ENCODE measurements around the gene GDI2. TPM values are rescaled to one million over a fixed set of nuclear protein-coding genes. Genes with fewer than 3 reads are reported as not detected.

GDI2 gene
- total and polyA plus RNA-seq, 5 donors = 47.5 to 111 (median 102) TPM

DNA sequence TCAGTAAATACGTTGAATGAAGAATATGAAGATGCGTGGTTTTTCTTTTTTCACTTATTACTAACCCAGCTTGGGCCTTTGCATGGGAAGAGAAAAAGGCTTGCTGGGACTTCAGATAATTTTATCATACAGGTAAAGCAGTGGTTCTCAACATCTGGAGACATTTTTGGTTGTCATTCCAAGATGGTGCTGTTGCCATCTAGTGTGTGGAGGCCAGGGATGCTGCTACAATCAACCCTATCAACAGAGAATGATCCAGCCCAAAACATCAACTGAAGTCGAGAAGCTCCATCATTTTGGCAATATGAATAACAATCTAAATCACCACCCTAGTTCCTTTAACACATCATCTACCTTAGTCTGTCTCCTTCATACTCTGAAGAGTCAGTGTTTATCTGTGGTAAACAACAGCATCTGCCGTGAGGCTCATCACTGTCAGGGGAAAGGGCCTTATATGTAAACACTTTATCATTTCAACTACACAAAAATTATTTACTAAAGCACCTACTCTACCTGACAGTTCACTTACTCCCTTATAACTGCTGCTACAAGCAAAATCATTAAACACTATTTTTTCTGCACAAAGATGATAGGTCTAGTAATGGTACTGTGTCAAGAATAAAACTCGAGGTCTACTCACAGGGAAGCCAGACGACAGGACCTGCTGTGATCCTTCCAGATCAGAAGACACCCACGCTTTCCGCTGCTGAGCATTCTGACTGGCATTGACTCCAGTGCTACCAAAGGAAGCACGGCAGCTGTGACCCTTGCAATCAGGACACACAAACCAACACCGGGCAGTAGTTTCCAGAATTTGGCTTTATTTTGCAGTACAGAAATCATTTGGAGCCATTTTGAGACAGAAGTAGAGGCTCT lies 48.6 kb downstream of the GDI2 start:
- H3K9me3 ChIP-seq (ENCODE audit: control insufficient read depth, low read length) = no peaks in the 10 kb centered on the region
- intact Hi-C loops (cut with DNase I) = no loop called here
- H3K4me1 ChIP-seq (ENCODE audit: control insufficient read depth, insufficient read depth, low read length) = no peaks in the 10 kb centered on the region
- 90% methylated on average over 10 of the region's 10 CpGs for WGBS
- ATAC-seq (no peak), DNase-seq (no peak)
- no peak overlapping the region for H3K27ac ChIP-seq (ENCODE audit: low read length)
- no peak overlapping the region for H3K4me3 ChIP-seq (ENCODE audit: low read length)
- H3K27me3 ChIP-seq (ENCODE audit: control insufficient read depth, insufficient read depth) = no peaks in the 10 kb centered on the region

DNA sequence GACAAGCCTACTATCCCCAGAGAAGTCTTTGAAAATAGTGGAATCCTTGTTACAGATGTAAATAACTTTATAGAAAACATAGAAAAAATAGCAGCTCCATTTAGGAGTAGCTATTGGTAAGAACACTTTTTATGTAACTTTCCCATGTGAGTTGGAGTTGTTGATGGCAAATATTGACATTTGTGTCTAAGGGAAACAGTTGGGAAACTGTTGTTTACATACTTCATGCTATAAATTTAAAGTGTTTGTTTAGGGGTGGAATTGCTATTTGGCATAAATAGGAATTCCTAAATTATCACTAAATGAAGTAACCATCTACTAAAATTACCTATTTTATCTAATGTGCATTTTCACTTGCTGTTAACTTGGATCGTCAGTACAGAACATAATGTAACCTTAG lies 50.7 kb downstream of the GDI2 start:
- H3K27ac ChIP-seq (ENCODE audit: low read length) = no peak overlapping the region
- H3K4me3 ChIP-seq (ENCODE audit: low read length) = no peak overlapping the region
- no peaks in the 10 kb centered on the region for H3K4me1 ChIP-seq (ENCODE audit: control insufficient read depth, insufficient read depth, low read length)
- H3K9me3 ChIP-seq (ENCODE audit: control insufficient read depth, low read length) = no peaks in the 10 kb centered on the region
- 45% methylated on average over 1 of the region's 1 CpG for WGBS
- intact Hi-C loops (cut with DNase I) = no loop called here
- no peaks in the 10 kb centered on the region for H3K27me3 ChIP-seq (ENCODE audit: control insufficient read depth, insufficient read depth)
- no peak for DNase-seq
- no peak for ATAC-seq

DNA sequence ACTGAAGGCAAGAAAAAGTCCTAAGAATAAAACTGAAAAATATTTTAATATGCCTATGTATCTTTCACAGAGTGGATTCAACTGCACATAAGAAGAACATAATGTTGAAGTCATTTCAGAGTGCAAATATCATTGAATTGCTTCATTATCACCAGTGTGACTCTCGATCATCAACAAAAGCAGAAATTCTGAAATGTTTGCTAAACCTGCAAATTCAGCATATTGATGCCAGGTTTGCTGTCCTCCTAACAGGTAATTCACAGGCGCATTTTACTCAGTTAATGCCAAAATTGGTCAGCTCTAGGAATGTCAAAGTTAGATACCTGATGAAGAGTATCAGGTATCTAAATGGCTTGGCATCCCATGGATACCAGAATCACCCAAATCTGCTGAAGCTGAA lies 52.0 kb downstream of the GDI2 start:
- intact Hi-C loops (cut with DNase I) = no loop called here
- H3K27me3 ChIP-seq (ENCODE audit: control insufficient read depth, insufficient read depth) = no peaks in the 10 kb centered on the region
- 98% methylated on average over 2 of the region's 2 CpGs for WGBS

GRCh38 chr10:5760515-5760914 lies 52.7 kb downstream of the GDI2 start:
- no peaks in the 10 kb centered on the region for H3K4me1 ChIP-seq (ENCODE audit: control insufficient read depth, insufficient read depth, low read length)
- no peak overlapping the region for H3K27ac ChIP-seq (ENCODE audit: low read length)
- ATAC-seq (no peak), DNase-seq (no peak)
- H3K27me3 ChIP-seq (ENCODE audit: control insufficient read depth, insufficient read depth) = no peaks in the 10 kb centered on the region
- no peak overlapping the region for H3K4me3 ChIP-seq (ENCODE audit: low read length)
- H3K9me3 ChIP-seq (ENCODE audit: control insufficient read depth, low read length) = no peaks in the 10 kb centered on the region
- 67% methylated on average over 2 of the region's 2 CpGs for WGBS
- intact Hi-C loops (cut with DNase I) = no loop called here

More for the DNA sequence above, 52.0 kb downstream of the GDI2 start:
- Histone ChIP-seq H3K27ac (ENCODE audit: low read length) (no peak overlapping the region), H3K4me3 (ENCODE audit: low read length) (no peak overlapping the region), H3K9me3 (ENCODE audit: control insufficient read depth, low read length) (no peaks in the 10 kb centered on the region), H3K4me1 (ENCODE audit: control insufficient read depth, insufficient read depth, low read length) (no peaks in the 10 kb centered on the region)
- DNase-seq (no peak), ATAC-seq (no peak)

- ATAC-seq (no peak), DNase-seq (no peak)
- H3K4me1 ChIP-seq (ENCODE audit: control insufficient read depth, insufficient read depth, low read length) = no peaks in the 10 kb centered on the region
- H3K27ac ChIP-seq (ENCODE audit: low read length) = no peak overlapping the region
- no peaks in the 10 kb centered on the region for H3K27me3 ChIP-seq (ENCODE audit: control insufficient read depth, insufficient read depth)
- whole genome bisulfite sequencing = 86% methylated on average over 2 of the region's 2 CpGs
- intact Hi-C loops (cut with DNase I) = loop anchor here in 1 of 4 donors (10.0 kb wide), 1 partner anchor 56 kb away; the partner anchor contains the start of gene GDI2
- no peaks in the 10 kb centered on the region for H3K9me3 ChIP-seq (ENCODE audit: control insufficient read depth, low read length)
- H3K4me3 ChIP-seq (ENCODE audit: low read length) = no peak overlapping the region
Measured at GRCh38 chr10:5758927-5759326, 54.3 kb downstream of the GDI2 start.

- H3K4me3 ChIP-seq (ENCODE audit: low read length) = no peak overlapping the region
- DNase-seq (no peak), ATAC-seq (no peak)
- no peaks in the 10 kb centered on the region for H3K9me3 ChIP-seq (ENCODE audit: control insufficient read depth, low read length)
- WGBS = 91% methylated on average over 3 of the region's 3 CpGs
- H3K27me3 ChIP-seq (ENCODE audit: control insufficient read depth, insufficient read depth) = no peaks in the 10 kb centered on the region
- no peak overlapping the region for H3K27ac ChIP-seq (ENCODE audit: low read length)
- H3K4me1 ChIP-seq (ENCODE audit: control insufficient read depth, insufficient read depth, low read length) = no peaks in the 10 kb centered on the region
- intact Hi-C loops (cut with DNase I) = loop anchor here in 1 of 4 donors (10.0 kb wide), 1 partner anchor 57 kb away; the partner anchor contains the start of gene GDI2
Measured at GRCh38 chr10:5757766-5758517, 55.3 kb downstream of the GDI2 start.

DNA sequence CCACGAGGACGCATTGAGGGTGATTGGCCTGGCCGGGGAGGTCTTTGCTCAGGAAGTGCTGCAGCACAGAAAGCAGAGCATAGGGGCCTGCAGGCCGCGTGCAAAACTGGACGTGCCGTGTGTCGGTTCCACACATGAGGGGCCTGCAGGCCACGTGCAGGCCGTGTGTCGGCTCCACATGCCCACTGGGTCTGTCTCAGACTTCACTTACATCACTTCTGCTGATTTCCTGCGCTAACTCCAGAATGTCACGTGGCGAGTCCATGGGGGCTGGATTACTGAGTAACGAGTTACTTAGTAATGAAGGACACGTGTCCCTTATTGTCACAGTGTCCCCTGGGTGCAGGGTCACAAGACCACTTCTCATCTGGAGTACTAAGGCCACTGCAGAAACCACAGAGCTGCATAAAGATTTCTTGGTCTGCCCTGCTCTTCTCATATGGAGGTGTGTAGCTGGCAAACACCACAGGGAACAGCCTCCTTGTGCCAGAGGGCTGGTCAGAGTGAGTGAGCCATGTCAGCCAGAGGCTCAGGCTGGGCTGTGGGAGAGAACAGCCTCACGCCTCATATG lies 60.8 kb downstream of the GDI2 start:
- H3K4me3 ChIP-seq (ENCODE audit: low read length) = no peak overlapping the region
- no peaks in the 10 kb centered on the region for H3K27me3 ChIP-seq (ENCODE audit: control insufficient read depth, insufficient read depth)
- DNase-seq = no peak
- H3K27ac ChIP-seq (ENCODE audit: low read length) = no peak overlapping the region
- ATAC-seq = peak; percentile 29 to 39
- 85% methylated on average over 17 of the region's 17 CpGs for WGBS
- no peaks in the 10 kb centered on the region for H3K4me1 ChIP-seq (ENCODE audit: control insufficient read depth, insufficient read depth, low read length)
- H3K9me3 ChIP-seq (ENCODE audit: control insufficient read depth, low read length) = no peaks in the 10 kb centered on the region
- intact Hi-C loops (cut with DNase I) = loop anchor here in 1 of 4 donors (10.0 kb wide), 1 partner anchor 62 kb away; the partner anchor contains the start of gene GDI2

GRCh38 chr10:5751601-5752253 lies 61.5 kb downstream of the GDI2 start:
- ATAC-seq = peak; percentile 9 to 17
- intact Hi-C loops (cut with DNase I) = loop anchor here in 1 of 4 donors (10.0 kb wide), 1 partner anchor 63 kb away; the partner anchor contains the start of gene GDI2
- no peak for DNase-seq
- WGBS = 69% methylated on average over 6 of the region's 6 CpGs
- H3K4me1 ChIP-seq (ENCODE audit: control insufficient read depth, insufficient read depth, low read length) = no peaks in the 10 kb centered on the region
- no peaks in the 10 kb centered on the region for H3K9me3 ChIP-seq (ENCODE audit: control insufficient read depth, low read length)
- H3K27me3 ChIP-seq (ENCODE audit: control insufficient read depth, insufficient read depth) = no peaks in the 10 kb centered on the region
- no peak overlapping the region for H3K27ac ChIP-seq (ENCODE audit: low read length)
- H3K4me3 ChIP-seq (ENCODE audit: low read length) = no peak overlapping the region

DNA sequence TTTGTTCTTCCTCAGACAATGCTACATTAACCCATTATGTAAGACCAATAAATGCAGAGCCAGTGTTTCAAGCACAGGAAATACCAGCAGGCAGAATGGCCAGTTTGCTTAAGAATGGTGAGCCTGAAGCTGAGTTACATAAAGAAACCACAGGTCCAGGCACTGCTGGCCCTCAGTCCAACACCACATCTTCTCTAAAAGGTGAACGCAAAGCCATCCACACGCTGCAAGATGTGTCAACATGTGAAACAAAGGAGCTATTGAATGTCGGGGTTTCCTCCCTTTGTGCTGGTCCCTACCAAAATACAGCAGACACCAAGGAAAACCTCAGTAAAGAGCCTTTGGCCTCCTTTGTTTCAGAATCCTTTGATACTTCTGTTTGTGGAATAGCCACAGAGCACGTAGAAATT lies 64.8 kb downstream of the GDI2 start:
- 90% methylated on average over 4 of the region's 4 CpGs for WGBS
- ATAC-seq (no peak), DNase-seq (no peak)
- Histone ChIP-seq H3K9me3 (ENCODE audit: control insufficient read depth, low read length) (no peaks in the 10 kb centered on the region), H3K27ac (ENCODE audit: low read length) (no peak overlapping the region), H3K4me3 (ENCODE audit: low read length) (no peak overlapping the region), H3K27me3 (ENCODE audit: control insufficient read depth, insufficient read depth) (no peaks in the 10 kb centered on the region), H3K4me1 (ENCODE audit: control insufficient read depth, insufficient read depth, low read length) (no peaks in the 10 kb centered on the region)
- intact Hi-C loops (cut with DNase I) = no loop called here

GRCh38 chr10:5746197-5746596 lies 67.0 kb downstream of the GDI2 start:
- DNase-seq (peak in 1 of 3 donors; percentile 64), ATAC-seq (no peak)
- intact Hi-C loops (cut with DNase I) = no loop called here
- 77% methylated on average over 4 of the region's 4 CpGs for WGBS
- no peak overlapping the region for H3K4me3 ChIP-seq (ENCODE audit: low read length)
- H3K27ac ChIP-seq (ENCODE audit: low read length) = no peak overlapping the region
- H3K9me3 ChIP-seq (ENCODE audit: control insufficient read depth, low read length) = no peaks in the 10 kb centered on the region
- no peaks in the 10 kb centered on the region for H3K27me3 ChIP-seq (ENCODE audit: control insufficient read depth, insufficient read depth)
- no peaks in the 10 kb centered on the region for H3K4me1 ChIP-seq (ENCODE audit: control insufficient read depth, insufficient read depth, low read length)

Measured in right cardiac atrium (tissue), 5 donors.